G401 (cell line): ENCODE data around the gene CRB1. TPM values are rescaled to one million over a fixed set of nuclear protein-coding genes. Genes with fewer than 3 reads are reported as not detected.

Source experiments
- DNase-seq: peaks from one replicate; pipeline ENCODE4 v3.0.0-alpha.2; 2015; ENCODE audit warnings: low spot score
- in situ Hi-C: cut with HindIII; loops from 2 replicates; pipeline ENCODE4 v1.10.0; 2016; ENCODE audit warnings: low sequenced_read_pairs, mixed read lengths
- total RNA-seq: library from RNA; depleted of rRNA; stranded (reverse); fragments of >200 nt; shearing (Covaris generic); gene quantifications from 2 replicates; pipeline ENCODE4 v1.2.3, GENCODE V29; 2014; rRNA removed

Gene CRB1
- total RNA-seq: not detected in 2 replicates

DNA sequence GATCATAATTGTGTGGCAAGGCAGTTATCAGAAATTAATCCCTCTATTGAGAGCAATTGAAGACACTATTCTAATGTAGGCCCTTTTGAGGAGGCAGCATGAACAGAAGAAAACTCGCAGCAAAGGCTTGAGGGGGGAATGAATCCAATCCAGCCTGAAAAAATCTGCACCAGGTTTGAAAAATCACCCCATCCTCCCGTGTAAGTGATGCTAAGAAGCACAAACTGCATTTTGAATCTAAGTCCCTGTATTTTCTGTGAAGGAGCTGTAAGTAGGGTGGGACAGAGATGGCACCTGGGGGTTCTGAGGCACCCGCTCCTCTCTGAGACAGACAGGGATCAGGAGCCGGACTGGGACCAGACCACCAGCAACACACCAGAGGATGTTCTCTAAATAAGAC is at the start of gene CRB1:
TSS of gene CRB1 (plus strand) at position 241 of the 400 bp plus-strand sequence. CDS start 161 bp downstream, outside the sequence.
- DNase-seq: peak; percentile 93
- in situ Hi-C loops: no loop called here

DNA sequence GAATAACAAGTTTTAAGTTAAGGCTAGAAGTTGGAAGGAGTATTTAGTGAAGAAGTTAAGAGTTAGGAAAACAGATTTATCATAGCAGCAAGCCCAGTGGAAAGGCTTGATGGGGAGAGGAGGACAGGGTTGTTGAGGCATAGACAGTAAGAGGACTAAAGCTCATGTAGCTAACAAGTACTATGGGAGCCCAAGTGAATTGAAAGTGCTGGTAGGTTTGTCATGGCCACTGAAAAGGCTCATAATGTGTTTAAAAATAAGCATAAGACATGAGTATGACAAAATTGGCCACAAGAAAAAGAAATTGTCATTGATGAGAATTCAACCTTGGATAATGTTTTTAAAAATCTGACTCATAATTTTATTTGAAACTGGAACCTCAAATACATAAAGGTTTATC is 49.2 kb upstream of the CRB1 start:
- no peak for DNase-seq
- in situ Hi-C loops: no loop called here

DNA sequence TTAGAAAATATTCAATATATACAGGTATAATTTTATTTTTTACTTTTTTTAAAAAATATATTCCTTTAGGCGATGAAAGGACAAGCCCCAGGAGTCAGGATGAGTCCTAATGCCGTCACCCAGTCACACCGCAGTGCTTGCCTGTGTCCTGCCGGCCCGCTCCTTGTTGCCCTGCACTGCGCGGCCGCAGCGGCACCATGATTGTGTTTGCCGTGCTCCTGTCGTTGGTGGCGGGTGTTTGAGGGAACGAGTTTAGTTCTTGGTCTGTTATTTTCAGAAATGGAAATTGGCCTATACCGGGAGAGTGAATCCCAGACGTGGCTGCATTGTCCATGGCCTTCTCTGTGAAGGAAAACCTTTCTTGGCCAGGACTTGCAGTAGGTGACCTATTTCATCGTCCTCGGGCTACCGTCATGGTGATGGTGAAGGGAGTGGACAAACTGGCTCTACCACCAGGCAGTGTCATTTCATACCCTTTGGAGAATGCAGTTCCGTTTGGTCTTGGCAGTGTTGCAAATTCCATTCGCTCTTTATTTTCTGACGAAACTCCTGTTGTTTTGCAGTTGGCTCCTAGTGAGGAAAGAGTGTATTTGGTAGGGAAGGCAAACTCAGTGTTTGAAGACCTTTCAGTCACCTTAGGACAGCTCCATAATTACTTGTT is 45.9 kb upstream of the CRB1 start:
- no peak for DNase-seq
- in situ Hi-C loops: no loop called here

DNA sequence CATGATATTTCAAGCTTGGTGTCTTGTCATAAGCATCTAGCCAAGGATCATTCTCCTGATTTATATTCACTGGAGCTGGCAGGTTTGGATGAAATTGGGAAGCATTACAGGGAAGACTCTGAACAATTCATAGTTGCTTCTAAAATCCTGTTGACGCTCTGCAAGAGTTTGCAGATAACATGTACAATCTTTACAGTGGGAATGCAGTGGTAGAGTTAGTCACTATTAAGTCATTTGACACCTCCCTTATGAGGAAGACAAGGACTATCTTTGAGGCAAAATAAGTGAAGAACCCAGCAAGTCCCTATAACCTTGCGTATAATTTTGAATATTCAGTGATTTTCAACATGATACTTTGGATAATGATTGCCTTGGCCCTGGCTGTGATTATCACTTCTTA is 45.3 kb upstream of the CRB1 start:
- DNase-seq: no peak
- in situ Hi-C loops: no loop called here

DNA sequence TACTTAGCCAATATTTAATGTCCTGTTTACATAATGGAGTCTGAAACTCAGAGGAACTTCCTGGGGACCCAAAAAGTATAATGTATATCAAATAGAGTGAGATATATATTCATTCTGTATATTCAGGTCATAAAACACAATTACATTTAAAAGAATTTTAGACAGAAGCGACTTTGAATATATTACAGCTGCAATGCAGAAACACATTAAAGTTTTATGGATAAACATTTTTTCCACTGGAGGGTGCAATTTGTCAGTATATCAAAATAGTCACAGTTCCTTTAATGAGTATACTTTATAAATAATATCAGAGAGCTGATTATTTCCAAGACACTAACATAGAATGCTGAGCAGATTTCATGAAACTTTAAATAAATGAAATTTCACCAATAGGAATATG is 43.9 kb upstream of the CRB1 start:
- peak; percentile 16 for DNase-seq
- in situ Hi-C loops: no loop called here

DNA sequence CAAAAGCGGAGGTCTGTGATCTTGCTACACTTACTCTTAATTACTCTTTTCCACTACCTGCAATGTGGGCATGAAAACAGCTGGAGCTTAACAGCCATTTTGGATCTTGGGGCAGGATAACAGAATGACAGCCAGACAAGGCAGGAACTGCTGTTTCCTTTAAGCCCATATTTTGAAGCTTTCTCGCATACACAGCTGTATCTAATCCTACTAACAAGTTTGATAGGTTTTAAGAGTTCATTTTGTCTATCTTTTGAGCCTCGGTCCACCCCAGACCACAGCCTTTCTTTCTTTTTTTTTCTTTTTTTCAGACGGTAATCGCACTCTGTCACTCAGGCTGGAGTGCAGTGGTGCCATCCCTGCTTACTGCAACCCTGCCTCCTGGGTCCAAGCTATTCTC is 42.4 kb upstream of the CRB1 start:
- in situ Hi-C loops: no loop called here
- DNase-seq: no peak

DNA sequence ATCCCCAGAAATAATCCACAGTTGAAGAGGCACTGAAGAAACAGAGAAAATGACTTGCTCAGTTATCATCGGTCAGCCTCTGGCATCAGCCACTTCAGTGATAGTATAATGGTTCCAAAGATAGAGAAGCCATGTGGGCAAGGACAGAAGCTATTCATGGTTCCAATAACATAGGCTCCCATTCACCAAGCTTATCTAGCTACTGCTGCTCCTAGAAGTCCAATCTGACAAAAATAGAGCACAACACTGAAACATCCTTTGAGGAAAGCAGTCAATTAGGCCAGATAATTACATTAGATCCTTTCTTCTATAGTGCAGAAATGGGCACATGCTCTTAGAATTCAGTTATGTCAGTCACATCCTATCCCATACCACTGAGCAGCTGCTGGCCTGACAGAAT is 33.5 kb upstream of the CRB1 start:
- in situ Hi-C loops: no loop called here
- no peak for DNase-seq

DNA sequence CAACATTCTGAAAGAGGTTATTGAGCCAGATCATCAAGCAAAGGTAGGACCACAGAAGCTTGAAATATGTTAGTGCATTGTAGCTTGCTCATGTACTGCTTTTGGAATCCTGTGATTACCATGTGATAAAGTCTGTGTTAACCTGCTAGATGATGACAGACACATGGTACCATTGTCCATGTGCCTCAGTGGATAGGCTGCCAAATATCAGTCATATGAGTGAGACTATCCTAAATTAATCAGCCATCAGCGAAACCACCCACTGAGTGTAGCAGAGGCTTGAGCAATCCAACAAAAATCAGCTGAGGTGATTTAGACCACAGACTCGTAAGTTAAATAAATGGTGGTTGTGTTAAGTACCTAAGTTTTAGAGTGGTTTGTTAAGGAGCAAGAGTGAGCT is 32.7 kb upstream of the CRB1 start:
- no peak for DNase-seq
- in situ Hi-C loops: no loop called here

DNA sequence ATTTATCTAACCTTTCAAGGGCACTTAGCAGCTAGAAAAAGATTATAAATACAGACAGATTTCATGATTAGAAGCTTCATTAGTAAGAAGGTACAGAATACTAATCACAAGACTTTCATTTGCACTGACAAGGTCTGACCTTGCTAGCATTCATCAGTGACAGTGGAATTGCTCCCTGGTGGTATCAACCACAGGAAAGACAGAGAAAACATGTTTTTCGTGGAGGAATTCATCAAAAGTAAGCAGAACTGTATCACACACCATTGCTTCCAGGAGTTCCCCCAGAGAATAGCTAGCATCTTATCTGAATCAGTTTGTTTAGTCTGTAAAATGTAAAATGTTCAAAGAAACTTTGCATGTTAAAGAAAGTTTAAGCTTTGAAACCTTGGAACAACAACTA is 20.6 kb upstream of the CRB1 start:
- DNase-seq: no peak
- in situ Hi-C loops: no loop called here

DNA sequence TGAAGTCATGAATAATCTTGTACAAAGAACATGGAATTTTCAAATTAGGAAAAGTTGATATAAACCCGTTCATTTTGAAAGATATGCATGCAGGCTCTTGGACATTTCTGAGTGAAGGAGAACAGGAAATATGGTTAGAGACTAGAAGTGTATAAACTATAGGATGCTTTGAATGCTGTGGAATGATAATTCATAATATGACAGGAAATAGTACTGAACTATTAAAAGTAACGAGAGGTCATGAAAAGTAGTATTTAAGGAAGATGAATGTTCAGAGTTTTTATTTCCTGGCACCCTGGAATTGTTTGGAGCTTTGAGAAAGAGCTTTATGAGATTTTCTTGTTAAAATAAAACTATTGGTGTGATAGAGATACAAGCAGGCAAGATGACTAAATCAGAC is 18.7 kb upstream of the CRB1 start:
- in situ Hi-C loops: no loop called here
- DNase-seq: no peak

DNA sequence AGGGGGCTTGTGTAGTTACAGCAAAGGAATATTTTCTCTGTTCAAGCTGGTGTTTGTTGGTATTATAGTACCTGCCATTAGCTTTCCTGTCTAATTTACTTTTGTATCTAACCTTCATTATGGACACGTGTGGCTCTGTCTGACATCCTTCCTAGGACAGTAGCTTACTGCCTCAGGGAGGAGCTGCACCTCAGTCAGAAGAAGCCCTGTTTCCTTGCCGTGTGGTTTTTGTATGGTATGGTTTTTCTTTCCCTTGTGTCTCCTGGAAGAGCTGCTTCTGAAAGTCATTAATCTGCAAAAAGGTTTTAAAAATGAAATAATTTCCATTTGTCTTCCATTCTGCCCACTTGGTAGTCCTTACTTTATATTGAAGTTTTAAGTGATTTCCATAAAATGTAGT is 17.4 kb upstream of the CRB1 start:
- no peak for DNase-seq
- in situ Hi-C loops: no loop called here

DNA sequence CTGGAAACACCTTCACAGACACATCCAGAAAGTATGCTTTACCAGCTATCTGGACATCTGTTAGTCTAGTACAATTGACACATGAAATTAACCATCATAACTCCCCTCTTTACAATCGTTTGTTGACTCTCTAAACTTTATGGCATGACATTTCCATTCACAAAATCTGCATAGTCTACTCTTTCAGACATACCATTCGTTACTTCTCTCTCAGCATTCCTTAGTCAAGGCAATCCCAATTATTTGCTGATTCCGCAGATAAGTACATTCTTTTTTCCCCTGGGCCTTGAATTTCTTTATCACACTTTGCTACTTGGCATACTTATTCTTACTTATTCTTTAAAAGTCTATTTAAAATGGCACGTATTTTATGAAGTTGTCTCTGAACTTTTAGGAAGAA is 15.1 kb upstream of the CRB1 start:
- no peak for DNase-seq
- in situ Hi-C loops: no loop called here

DNA sequence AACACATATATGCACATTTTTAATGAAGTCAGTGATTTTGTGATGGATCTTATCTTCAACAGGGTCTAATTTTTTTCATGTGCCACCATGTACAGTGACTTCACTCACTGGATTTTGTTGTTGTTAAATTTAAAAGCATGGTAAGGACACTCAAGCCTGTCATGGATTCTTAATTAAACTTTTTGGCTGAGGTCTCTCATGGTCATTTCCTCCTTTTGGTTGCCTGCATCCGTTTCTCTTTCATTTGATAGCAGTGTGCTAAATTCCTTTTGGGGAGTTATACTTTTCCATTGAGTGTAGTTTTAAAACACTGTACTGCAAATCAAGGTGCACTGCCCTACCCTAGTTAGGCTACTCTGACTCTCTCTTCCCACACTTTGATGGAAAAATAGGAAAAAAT is 13.2 kb upstream of the CRB1 start:
- in situ Hi-C loops: no loop called here
- no peak for DNase-seq

DNA sequence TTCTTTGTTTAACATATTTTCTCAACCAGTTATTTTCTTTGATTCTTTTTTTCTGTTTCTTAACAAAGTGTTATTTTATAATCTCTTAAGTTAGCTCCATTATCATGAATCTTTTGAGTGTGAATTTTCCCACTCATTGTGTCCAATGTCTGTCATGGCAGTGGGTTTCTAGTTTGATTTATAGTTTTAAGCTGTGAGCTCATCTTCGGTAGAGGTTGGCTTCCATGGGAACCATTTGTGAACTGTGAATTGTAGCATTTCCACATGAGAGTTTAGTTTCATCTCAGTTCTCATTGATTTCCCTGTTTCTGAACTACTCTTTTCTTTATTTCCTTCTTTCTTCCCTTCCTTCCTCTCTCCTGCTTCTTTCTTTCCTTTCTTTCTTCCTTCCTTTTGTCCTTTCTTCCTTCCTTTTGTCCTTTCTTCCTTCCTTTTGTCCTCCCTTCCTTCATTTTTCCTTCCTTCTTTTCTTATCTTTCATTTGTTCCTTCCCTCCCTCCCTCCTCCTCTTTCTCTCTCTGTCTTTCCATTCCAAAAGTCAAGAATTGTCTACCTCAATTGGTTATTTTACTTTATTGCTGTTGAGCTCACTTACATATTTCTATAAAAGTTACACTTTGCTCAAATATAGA is 3.0 kb upstream of the CRB1 start:
- in situ Hi-C loops: no loop called here
- no peak for DNase-seq

DNA sequence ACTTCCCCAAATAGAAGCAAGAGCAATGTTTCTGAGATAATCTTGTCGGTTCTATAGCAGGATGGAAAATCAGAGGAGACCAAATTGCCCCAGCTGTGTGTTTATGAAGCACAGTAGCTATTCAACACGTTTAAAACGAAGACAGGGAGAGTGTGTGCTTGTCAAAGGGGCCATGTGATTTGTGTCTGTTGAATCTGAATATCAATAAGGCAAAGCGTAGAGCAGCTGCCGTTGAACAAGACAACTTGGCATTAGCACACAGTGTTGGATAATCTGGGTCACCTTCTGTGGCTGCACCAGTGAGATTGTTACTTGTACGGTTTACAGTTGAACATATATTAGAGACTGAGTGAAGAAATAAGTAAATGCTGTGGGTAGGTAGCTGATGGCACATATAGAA is 1.0 kb downstream of the CRB1 start:
- in situ Hi-C loops: no loop called here
- DNase-seq: peak; percentile 91

DNA sequence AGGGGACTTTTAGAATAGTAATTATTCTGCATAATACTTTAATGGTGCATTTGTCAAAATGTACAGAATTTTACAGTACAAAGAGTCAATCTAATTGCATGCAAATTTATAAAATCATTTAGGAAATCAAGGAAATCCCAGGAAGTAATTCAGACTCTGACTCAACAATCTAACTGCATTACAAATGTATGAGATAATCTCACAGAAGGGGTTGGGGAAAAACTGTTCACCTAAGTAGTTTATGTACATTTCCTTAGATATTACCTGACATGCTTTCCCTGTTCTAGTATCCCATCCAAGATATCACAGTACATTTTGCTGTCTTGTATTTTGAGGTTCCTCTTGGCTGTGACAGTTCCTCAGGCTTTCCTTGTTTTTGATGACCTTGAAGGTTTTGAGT is 4.7 kb downstream of the CRB1 start:
- in situ Hi-C loops: no loop called here
- DNase-seq: no peak

DNA sequence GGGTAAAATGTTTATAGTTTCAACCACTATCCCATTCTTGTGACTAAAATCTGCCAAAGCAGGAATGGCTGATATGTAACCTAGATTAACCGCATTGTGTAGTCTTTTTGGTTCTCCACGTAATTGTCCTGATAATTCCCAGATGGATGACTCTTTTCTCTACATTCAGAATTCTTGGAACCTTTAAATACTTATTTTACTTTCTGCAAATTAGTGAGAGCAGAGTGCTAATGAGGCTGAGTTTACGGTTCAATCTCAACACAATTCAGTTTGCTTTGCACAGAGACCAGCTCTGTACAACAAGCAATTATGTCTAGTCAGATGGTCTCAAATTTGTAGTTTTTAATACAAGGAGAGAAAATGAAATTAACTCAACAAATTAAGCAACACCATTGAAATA is 9.1 kb downstream of the CRB1 start:
- in situ Hi-C loops: no loop called here
- DNase-seq: no peak

DNA sequence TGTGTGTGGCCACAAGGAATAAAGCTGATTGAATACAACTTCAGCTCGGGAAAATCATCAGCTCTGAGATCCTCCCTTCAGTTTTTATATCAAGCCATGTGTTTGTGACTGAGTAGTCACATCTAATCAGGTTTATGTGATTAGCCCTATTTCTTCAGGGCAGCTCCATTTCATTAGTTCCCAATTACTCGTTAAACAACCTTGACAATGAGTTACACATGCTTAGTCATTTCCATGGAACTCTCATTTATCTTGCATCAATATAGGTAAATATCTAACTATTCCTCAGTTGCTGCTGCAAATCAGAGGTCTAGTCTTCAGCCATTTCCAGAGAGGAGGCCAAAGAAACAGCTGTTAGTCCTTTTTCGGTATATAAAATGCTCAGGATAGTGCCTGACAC is 16.3 kb downstream of the CRB1 start:
- DNase-seq: no peak
- in situ Hi-C loops: no loop called here

DNA sequence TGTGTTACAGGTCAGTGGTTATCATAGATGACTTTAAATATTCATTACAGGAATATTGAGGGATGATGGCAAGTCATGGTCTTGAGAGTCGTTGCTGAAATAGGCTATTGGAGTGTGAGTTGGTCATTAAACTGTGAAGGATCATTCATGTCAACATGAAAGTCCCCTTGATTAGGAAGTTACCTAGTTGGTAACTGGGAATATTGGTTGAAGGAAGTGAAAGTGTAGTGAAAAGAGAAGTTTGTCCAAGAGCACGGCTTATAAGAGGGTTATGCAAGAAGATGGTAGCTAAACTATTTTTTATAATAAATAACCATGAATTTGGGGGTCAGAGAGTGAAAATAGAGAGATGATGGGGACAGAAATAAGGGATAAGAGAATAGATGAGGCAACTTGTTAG is 16.9 kb downstream of the CRB1 start:
- in situ Hi-C loops: no loop called here
- no peak for DNase-seq

DNA sequence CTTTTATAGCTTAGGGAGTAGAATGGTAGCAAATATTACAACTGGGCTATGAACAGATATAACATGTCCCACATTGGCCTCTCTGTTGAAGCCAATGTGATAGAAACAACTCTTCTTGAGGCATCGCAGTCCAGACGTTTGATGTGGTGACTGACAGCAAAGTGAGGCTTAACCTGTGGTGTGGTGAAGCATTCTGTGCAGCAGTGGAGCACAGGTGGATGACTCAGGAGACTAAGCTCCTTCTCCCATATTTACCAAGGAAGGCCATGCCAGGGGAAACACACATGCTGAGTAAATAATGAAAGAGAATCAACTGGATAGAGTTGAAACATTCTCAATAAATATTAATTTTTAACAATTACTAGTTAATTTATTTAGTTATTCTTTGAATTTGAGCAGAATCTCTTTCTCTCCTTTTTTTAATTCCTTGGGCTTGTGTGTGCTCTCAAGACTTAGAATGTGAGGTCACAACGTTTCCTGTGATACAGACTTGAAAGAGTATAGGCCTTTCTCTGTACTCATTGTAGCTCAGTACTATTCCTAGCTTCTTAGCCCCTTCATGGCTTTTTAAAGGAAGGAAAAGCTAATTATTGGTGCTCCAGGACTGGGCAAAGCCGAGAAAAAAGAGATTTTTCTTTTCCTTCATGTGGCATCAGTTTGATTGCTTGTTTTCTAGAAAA is 17.6 kb downstream of the CRB1 start:
- in situ Hi-C loops: no loop called here
- DNase-seq: no peak

DNA sequence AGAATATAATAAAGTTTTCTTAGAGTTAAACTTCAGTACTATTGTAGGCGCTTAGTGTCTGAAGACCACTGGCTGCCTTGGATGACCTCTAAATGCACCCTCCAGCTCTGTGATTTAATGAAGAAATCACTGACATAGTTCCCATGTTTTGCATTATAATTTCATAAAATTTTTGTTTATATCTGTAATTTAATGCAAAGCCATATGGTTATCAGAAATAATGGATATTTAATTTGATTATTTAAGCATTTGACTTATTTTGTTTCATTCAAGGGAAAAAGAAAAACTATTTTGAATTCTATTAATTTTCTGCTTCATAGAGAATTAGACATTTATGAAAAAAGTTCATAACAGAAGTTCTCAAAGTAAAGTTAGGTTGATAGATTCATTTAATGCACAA is 18.6 kb downstream of the CRB1 start:
- in situ Hi-C loops: no loop called here
- DNase-seq: no peak
